Urothelium cell line (cell line): Measurements from ENCODE around the gene THSD4.

Experiments
- DNase-seq: peaks from one replicate; pipeline ENCODE4 v3.0.0; 2011; ENCODE audit warnings: low spot score, mixed read lengths
- FAIRE-seq: peaks from 2 replicates; lab custom pipeline; 2011; peaks lifted over from hg19 to GRCh38; lab: Jason Lieb, UNC

Gene THSD4

DNA sequence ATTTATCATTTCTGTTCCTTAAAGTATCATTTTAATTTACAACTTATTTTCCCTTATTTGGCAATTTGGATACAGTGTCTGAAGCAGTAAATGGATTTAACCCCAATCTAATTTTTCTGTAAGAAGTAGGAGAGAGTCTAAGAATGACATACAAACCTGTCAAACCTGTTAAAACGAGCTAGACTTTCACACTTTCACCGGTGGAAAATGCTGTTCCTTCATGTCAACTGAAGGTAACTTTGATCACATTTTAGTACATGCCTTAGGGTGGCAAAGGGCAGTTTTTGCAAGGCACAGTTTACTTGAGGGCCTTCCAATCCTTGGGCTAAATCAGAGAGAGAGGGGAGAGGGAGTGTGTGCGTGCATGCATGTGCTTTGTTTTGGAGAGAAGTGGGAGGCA is 221.4 kb downstream of the THSD4 start:
- peak; percentile 79 for FAIRE-seq

DNA sequence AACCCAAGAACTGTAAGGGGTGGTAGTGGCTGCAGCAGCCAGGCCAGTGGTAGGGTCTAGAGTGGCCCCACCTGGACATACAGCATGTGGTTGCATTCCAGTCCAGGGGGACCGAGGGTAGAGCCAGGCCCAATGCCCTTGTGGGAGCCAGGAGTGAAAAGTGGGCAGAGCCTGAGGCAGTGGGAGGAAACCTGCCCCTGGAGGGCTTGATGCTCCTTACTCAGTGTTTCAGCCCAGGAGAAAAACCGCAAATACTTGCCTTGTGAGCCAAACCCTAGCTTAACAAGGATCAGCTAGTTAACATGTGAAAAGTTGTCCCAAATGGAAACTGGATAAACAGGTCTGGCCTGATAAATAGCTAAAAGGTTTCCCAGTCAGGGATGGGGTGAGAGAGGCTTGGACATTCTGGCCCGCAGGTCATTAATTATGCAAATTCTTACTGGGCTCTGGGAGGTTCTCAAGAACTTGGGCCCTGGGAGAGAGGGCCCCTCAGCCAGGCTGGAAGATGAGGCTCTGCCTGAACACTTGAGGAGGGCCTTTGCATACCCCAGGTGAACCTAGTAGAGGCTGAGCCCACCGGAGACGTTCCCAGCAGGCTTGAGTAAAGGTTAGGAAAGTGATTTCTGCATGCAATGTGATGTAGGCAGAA is 222.1 kb downstream of the THSD4 start:
- FAIRE-seq: no peak

More for the DNA sequence above, 221.4 kb downstream of the THSD4 start:
- no peak for DNase-seq

DNA sequence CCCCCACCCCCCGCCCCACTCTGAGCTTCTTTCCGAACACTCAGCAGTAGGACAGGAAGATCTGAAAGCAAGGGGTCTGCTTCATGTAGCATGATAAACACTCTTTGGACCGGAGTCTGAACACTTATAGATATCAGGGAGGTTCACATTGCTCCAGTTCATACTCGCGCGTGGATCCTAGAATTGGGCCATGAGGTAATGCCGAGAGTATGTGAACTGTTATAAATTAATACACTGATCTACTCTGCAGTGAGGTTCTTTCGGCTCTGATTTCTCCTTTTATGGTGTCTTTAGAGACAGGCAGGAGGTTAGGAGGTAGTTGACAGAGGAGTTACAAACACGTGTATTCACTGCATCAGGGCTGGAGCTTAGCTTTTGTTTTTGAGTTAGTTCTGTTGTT is 223.0 kb downstream of the THSD4 start:
- FAIRE-seq: no peak
- DNase-seq: no peak

More for the DNA sequence above, 222.1 kb downstream of the THSD4 start:
- DNase-seq: peak; percentile 57

DNA sequence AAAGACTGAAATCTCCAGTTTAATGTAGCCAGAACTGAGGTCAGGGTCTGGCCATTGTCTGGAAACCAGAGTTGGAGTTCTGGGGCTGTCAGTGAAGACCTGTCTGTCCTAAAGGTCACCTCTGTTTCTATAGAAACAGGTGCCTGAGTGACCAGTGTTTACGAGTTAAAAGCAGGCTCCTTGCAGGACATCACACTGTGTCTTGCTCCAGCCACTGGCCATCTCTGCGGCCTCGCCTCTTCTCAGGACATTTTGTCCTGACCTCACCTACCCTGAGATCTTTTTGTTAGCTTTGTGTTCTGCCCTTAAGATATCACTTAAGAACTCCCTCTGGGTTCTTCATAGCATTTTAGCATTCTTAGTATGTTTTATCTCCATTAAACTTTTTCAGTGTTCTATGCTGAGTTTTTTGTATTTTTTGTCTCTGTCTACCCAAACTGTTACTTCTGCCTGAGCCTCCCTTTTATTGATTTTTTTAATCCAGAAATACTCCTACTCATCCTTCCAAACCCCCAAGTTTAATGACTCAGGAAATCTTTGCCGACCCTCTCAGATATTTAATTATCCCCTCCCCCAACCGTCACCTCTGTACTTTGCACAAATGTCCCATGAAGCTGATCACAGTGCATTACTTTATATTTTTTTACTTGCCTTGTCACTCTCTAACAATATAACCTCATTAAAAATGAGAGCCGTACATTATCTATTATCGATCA is 223.7 kb downstream of the THSD4 start:
- DNase-seq: no peak
- no peak for FAIRE-seq

DNA sequence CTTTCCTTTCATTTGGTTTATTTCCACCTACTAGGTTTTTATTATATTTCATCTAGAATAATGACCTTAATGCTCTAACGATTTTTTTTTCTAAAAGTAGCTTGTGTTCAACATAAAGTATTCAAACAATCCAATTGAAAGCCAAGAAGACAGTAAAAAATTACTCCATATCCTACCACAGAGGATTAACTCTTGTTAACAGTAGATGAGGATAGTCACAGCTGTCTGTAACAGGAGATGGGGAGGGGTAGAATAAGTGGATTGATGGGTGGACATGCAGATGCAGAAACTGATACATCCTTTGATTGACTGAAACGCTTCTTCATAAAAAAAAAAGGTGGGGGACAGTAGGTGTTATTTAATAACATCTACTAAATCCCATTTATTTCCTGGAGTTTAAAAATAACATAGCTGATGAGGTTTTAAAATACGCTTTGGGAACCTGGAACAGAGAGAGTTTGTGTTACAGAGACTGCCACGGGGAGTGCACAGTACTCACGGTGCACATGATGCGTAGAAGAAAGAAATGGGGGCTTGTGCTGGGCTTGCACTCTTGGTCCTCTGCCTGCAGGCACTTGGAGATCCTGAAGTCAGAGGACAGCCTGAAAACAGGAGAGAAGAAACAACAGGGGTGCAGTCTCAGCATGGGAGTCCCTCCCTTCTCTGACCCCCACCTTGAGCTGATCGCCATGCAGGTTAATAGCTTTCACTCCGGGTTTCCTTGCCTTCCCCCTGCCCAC is 226.7 kb downstream of the THSD4 start:
- FAIRE-seq (no peak), DNase-seq (no peak)

DNA sequence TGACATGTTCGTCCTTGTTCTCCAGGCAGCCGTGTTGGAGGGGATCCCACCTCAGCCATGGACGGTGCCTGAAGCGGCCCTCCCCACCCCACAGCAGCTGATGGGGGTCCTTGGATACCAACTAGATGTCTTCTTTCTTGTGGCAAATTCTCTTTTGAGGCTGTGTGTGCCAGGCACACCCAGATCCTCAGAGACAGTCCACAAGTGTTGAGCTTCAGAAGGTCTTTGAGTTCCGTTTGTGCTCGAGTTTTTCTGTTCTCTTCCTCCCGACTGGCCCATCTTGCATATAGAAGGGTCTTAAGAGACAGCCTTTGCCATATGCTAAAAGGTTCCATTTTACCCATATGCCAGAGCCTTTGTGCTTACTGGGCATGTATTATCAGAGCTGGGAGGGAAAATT is 227.4 kb downstream of the THSD4 start:
- FAIRE-seq (no peak), DNase-seq (no peak)

DNA sequence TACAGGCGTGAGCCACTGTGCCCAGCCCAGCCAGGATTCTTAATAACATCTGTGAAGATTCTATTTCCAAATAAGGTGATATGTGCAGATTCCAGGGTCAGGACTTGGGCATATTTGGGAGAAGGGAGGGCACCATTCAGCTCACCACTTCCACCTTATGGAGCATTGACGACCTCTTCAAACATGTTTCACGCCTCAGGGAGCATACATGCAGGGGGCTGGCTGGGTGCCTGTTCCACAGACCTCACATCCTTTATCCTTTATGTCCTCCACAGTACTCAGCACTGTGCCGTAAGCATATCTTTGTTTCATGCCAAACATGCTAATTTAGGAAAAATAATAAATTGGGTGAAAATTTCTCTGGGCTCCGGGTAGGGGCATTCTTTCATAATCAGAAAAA is 229.0 kb downstream of the THSD4 start:
- DNase-seq (no peak), FAIRE-seq (no peak)

DNA sequence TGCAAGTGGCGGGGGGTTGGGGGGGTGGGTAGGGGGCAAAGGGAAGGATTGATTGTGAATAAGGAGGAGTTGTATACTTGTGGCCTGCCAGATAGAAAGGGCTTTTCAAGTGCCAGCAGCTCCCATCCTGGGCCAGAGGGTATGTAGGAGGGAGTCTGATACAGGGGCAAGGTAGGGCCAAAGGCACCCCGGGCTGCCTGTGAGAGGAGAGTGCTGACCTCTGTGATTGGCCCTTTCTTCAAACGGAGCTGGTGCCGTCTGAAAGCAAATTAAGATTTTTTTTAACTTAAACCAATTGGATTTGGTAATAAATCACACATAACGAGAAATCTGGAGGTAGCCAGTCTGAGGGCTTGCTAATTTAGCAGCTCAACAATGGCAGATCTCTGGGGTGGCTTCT is 229.9 kb downstream of the THSD4 start:
- FAIRE-seq (no peak), DNase-seq (no peak)

DNA sequence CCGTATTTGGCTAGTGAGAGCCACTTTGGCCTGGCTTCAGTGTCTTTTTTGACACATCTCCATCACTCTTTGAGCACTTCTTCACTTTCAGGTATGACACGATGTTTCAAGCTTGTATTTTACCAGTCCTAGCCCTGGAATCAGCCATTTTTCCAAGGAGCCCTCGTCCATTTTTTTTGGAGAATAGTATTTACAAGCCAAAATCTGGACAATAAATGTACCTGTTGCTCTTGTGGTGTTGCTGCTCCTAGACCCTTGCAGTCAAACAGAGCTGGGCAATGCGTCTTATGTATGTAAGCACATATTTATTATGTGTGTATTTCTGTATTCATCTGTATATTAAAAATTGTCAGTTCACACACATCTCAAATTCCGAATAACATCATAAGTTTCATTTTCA is 231.2 kb downstream of the THSD4 start:
- DNase-seq (no peak), FAIRE-seq (no peak)

DNA sequence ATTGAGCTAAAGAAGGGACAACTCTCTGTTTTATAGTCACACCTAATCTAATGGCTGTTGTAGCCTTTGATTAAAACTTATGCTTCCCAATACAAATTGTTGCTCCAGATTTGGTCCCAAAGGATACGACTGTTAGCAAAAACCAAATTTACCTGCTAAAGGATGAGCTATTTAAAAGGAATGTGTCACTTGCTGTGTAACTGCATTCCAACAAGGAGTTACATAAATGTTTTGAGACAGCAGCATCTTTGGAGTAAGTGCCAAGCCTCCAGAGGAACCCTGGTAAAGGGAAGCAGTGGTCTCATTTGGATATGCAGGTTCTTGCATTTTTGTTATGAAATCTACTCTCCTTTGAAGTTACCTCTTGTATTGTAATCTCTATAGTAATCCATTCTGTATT is 233.3 kb downstream of the THSD4 start:
- FAIRE-seq (no peak), DNase-seq (no peak)

DNA sequence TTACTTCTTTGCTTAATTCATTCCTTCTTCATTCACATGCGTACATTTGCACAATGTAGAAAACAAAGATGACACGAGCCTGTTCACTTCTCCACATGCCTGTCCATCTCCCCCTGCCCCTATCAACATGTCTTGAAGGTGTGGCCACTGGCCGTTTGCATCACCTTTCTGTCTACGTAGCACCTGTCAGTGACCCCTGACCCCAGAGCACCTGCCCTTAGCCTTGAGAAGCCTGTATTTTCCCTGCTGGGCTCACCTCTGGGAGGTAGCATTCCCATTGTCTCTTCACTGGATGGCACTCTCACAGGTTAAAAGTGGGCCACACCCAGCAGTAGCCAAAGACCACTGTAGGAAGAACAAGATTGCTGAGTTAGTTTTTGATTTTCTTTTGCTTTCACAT is 234.1 kb downstream of the THSD4 start:
- DNase-seq (no peak), FAIRE-seq (no peak)

DNA sequence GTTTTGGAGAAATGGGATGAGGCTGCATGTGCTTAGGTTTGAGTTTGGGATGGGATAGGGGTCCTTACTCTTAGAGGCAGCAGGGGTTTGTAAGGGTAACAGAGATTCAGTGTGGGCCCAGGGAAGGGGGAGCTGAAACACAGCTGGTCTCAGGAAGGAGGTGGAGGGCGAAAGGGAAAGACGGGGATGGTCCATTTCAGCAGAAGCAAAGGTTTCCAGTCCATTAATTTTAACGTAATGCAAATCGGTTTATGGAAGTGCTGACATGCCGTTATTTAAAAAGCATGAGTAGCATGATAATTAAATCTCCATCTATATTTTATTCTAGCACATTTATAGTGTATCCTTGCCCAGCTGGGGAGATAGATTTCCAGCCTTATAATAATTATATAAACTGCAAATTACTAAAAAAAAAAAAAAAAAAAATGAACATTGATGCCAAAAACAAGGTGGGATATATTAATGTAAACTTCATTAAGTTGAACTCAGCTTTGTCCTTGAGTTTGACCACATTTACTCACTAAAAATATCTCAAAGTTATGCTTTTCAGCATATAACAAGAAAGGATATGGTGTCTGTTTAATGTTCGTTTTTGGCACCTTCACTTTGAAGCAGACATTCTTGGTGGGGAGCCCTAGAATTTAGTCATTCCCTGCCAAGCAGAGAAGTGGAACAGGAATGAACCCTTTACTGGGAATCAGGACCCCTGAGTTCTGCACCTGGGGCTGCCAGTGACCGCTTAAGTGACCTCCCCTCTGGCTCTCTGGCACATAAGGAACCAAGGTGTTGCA is 234.7 kb downstream of the THSD4 start:
- FAIRE-seq (no peak), DNase-seq (no peak)

DNA sequence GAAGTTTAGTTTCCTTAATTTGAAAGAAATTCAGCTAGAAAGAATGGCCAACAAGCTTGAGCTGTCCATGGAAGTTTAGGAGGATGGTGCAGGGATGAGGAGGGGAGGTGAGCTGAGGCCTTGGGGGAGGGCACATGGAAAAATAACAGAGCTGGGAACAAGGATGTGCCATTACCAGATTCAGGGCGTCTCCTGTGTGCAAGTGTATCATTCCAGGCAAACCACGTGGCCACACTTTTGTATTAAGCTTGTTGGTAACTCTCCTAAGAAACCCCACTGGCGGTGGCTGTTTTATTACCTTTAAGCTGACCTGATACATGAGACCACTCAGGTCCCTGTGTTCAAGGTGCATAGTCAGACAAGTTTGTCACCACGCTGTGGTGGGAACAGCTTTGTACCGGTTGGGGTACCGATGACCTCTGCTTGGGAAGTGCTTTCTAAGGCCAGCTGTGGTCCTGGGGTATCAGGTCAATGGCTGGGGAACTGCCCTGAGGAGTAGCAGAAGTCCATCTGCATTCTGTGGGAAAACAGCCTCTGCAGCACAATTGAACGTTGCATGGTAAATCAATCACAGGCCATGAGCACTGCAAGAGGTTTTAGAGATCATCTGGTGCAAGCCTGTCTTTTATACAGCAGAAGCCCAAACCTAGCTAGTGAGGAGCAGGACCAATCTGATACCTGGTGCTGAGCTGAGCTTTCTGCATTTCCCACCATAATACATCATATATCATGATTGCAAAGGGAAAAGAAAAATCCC is 235.5 kb downstream of the THSD4 start:
- DNase-seq (no peak), FAIRE-seq (peak; percentile 32)

DNA sequence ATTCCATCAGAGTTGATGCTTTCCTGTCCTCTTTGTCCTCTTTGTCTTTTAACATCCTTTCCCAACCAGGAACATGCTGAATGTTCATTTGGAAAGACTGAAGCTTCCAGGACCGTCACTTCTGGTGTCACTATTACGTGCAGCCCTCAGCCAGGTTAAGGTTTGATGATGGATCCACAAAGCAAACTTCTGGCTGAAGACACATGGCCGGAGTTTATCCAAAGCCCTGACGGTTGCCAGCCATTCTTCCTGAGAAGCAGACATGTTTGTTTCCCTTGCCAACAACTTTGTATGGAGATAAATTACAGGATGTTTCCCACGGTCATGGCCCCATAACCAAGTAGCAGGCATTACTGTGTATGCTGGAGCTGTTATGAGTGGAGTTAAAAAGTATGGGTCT is 236.9 kb downstream of the THSD4 start:
- DNase-seq (no peak), FAIRE-seq (no peak)

DNA sequence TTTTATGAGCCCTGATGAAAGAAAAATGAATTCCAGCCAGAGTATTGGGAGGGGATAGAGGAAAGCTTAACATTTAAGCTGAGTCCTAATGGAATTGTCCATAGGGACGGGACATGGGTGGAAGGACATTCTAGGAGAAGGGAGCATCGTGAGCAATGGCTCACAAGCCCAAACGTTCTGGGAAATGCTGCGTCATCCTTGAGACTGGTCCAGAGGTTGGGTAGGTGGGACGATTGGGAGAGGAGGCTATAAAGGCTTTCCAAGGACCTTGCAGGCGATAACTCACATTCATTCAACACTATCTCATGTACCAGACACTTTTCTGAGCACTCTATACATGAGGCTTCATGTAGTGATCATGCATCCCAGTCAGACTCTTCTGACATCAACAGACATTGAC is 237.5 kb downstream of the THSD4 start:
- no peak for DNase-seq
- FAIRE-seq: no peak

DNA sequence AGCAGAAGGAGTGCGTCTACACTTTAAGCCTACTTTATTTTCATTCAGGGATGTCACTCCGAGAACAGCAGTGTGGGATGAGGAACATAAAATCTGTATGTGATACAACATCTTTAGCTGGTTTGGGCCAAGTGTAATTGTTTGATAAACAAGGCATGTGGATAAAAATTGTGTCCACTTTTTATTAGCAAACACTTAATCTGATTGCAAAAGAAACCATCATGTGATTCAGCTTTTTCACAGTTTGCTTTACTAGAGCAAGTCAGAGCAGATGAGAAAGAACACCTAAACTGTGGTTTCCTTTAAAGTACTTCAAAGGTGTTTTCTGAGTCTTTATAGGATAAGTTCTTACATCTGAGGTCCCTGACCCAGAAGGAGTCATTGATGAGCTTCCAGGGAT is 237.9 kb downstream of the THSD4 start:
- no peak for FAIRE-seq

DNA sequence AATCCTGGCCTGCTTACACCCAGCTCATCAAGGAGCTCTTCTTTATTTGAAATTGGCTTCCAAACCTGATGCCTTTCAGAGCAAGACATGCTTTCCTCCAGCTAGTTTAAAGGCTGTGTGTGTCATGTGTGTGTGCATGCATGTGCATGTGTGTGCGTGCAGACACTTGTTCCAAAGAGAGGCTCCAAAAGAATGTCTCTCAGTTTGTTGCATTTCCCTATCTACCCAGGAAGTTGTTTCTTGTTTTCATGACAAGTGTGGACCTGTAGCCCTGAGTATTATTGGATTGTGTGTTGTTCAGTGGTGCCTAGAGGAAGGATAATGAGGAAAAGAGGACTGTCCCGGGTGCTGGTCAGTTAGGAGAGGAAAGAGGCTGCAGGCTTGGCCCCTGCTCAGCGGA is 240.0 kb downstream of the THSD4 start:
- DNase-seq (no peak), FAIRE-seq (no peak)

More for the DNA sequence above, 237.9 kb downstream of the THSD4 start:
- no peak for DNase-seq

DNA sequence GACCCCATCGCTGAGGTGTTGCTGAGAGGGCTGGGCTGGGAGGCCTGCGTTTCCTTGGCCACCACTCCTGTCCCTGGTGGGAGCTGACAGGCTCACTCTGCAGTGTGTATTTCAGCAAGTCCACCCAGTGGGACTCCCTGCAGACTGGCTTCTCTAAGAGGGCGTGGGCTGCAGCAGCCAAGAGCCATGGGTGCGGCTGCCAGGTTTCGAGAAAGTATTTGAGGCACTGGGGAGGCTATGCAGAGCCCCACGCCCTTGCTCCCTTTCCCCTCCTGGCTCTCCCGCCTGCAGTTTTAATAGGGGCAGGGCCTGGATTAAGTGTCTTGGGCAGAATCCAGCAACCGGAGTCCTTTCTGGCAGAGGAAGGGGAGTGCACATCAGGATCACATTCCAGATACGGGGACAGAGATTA is 242.1 kb downstream of the THSD4 start:
- DNase-seq: no peak
- FAIRE-seq: no peak

DNA sequence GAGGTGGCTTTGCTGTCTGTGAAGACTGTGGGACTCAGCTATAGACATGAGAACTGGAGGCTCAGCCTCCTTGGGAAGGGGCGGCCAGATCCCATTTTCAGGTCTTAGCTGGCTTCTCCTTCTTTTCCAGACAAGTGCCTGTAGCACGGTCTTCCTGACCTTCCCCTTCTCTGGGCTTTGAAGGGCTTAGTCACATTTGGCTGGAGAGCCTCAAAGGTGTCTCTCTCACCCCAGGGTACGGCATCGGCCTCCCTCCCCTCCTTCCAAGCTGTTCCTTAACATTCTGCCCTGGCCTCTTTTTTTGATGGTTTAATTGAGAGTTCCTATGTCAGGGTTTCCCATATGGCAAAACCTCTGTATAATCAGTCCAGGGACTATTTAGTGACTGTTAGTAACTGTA is 242.7 kb downstream of the THSD4 start:
- FAIRE-seq: no peak

DNA sequence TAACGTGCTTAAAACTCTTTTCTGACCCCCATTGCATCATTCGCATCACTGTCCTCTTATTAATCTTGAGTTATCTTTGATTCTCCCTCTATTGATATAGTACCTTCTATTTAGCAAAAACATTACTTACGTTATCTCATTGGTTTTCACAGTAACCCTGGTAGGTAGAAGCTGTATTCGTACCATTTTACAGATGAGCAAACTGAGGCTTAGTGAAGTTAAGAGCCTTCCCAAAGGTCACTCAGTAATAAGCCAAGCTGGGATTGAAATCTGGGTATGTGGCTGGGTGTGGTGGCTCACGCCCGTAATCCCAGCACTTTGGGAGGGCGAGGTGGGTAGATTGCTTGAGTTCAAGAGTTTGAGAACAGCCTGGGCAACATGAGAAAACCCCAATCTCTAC is 244.0 kb downstream of the THSD4 start:
- no peak for FAIRE-seq
- DNase-seq: no peak

More for the DNA sequence above, 242.7 kb downstream of the THSD4 start:
- no peak for DNase-seq
